NCI-H1694 treated with DMSO at 0.1 percent for 48 hours (cell line): ENCODE measurements around the gene PCBD1.

ENCODE experiments used
- DNase-seq: peaks from one replicate; lab custom pipeline; 2025; lab: John Stamatoyannopoulos, UW

The PCBD1 gene

DNA sequence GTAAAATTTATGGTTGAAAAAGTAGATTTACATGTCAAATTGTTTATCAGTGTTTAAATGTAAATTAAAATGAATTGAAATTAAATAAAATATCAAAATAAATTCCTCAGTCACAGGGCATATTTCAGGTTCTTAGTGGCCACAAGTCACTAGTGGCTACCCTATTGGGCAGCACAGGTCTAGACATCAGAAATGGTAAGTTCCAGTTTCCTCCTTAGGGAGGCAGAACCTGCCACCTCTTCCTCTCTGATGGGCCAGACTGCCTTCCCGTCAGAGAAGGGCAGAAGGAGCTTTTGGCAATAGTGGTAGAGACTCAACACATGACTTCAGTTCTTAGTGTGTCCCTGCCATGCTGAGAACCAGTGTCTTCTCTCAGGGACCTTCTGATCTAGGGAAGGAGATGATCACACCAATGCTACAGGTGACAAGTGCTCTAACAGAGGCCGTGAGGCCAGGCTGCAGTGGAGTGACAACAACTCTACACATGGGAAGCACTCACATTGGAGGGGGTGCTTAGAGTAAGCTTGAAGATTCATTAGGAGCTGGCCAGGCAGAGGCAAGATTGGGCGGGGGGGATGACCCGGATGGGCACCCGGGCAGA, 14.4 kb upstream of the PCBD1 start:
- no peak for DNase-seq

DNA sequence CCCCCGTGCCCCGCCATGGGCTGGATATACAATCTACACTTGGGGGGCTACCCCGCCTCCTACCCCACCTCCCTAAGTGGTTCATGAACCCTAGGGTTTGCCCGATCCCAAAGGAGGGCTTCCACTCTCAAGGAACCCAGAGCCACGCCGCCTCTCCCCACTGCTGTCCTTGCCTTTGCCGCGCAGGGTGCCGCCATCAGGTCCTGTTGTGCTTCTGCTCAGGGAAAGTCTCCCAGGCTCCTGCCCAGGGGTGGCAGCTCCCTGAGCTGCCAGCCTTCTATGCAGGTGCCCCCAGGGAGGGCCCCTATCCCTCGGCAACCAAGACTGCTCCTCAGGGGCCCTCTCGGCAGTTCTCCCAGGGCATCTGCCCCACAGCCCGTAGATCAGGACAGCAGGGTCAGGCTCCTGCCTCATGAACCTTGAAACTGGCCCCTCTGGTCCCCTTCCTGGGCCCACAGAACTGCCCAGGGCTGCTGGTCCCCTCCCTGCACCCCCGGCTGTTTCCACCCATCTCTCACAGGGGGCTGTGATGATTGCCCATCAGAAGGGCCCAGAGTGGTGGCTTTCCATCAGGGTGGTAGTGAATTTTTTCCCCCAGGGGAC, 13.0 kb upstream of the PCBD1 start:
- no peak for DNase-seq

DNA sequence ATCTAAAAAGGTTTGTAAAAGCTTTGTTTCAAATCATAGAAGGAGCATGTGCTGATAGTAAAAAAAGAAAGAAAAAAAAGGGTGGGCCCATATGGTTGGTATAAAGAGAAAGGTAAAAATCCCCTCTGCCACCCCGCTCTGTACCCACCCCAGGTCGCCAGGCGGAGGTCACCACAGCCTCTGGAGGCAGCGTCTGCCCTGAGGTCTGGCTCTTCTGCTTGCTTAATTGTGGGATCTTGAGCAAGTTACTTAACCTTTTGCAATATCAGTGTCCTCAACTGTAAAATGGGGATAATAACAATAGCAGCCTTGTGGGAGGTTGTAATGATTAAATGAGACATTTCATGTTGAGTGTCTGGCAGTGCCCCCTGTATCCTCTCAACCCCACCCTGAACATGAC, 10.7 kb upstream of the PCBD1 start:
- no peak for DNase-seq

DNA sequence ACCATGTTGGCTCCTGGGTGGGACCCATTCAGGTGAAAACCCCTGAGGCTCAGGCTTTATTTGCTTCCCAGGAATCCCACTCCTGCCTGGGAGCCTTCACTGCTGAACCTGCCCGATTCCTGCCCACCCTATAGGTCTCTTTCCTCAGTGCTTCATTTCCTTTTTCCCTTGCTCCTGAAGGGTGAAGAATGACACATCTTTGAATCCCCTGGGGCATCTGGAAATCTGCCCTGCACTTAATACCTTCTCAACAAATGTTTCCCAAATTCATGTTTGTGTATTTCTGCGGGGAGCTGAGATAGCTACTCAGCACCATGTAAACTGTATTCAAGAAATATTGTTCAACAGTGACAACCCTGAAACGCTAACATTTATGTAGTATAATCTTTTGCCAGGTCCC, 10.3 kb upstream of the PCBD1 start:
- no peak for DNase-seq

DNA sequence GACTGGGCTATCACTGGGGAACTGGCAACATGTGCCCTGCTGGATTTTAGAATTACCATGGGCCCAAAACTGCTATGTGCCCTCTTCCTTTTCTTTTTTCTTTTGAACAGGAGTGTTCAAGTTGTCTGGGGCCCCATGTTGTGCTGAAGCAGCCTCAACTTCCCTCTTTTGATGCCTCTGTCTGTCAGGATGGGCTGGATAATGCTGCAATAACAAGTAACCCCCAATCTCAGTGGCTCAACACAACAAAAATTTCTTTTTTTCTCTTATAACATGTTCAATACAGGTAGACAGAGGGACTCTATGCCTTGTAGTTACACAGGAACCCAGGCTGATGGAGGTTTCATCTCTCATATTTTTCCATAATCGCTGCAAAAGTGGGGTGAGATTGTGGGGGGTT, 8.2 kb upstream of the PCBD1 start:
- no peak for DNase-seq

DNA sequence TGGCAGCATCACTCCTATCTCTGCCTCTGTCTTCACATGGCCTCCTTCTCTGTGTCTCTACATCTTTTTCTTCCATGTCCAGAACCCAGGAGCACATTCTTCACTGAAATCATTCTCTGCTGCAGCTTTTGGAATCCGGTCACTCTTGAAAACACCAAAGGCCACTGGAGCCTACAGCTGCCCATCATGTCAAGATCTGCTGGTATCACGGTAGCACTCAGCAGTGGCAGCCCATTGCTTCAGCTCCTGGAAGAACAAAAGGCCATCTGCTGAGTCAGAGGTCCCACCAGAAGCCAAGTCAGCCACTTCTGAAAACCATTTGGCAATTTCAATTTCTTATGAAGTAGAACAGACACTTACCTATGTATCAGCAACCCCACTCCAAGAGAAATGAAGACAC, 6.1 kb upstream of the PCBD1 start:
- DNase-seq, result no peak

DNA sequence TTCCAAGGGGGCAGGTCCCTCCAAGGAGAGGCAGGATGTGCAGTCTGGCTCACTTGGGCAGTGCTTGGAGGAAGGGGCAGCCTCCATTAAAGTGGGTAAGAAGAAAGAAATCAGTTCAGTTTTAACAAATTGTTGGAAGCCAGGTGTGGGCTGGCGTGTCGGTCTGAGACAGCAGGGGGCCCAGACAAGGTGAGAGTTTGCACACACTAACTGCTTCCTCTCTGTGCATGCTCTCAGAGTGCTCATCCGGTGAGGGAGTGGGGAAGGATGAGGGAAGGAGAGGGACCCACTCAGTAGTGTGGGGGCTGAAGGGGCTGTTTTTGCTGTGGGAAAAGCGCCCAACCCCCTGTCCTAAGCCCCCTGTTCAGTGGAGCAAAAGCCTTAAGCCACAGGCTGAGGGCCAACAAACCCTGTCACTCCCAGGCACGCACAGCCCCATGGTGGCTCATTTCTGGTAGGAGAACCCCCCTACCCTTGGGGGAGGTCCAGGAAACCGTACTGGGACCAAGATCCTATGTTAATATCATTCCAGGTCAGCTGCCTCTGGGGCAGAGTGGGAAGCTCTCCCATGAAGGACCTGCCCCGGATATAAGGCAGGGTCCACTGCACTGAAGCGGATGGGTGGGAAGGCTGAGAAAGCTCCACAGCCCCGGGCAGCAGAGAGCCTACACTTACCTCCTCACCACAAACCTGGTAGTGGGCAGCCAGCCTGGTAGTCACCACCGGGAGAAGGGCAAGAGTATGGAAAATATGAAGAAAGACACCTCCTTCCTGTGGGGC, 5.1 kb upstream of the PCBD1 start:
- no peak for DNase-seq

DNA sequence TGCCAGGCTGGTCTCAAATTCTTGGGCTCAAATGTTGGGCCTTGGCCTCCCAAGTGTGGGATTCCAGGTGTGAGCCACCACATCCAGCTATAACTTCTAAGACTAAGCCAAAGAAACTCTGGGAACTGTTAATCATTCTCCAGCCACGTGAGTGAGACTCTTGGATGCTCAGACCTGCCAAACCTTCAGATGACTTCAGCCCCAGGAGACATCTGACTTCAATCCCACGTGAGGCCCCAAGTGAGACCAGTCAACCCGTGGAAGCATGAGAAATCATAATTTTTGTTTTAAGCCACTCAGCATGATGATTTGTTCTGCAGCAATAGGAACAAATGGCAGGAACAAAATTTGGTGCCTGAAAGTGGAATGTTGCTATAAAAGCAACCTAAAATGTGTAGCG, 4.3 kb upstream of the PCBD1 start:
- no peak for DNase-seq

DNA sequence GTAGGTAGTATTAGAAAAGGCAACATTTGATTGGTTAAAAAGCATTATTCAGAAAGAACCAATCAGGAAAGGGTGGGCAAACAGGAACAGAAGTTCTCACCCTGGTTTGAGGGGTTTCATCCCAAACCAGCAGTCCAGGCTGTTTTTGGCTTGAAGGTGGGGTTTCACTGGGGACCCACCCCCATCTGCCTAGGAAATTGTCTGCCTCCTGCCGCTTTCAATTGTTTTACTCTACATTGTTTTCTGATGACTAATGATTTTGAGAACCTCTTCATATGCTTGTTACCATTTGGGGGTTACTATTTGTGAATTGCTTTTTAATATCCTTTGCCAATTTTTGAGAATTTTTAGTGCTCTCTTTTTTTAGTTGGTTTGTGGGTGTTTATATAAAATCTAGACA, 3.3 kb upstream of the PCBD1 start:
- no peak for DNase-seq

DNA sequence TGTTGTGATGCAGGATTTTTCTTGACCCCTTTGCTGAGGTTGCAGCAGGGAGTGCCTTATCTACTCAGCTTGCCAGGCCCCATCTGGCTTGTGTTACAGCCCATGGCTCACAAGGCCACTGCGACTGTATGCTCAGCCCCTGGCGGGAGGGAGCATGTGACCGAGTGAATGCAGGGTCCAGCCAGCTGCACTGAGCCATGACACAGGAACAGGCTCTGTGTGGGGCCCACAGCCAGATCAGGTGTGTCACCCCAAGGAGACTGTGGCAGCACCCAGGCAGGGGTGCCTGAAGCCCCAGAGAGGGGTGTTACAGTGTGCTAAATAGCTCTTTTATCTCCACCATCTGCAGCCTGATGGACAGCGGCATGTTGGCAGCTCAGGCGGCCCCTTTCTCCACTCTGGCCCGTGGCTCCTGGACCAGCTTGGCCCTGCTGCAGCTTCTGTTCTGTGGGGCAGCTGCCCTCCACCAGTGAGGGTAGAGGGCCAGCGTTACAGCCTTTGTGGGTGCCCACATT, 2.6 kb upstream of the PCBD1 start:
- DNase-seq, result no peak

DNA sequence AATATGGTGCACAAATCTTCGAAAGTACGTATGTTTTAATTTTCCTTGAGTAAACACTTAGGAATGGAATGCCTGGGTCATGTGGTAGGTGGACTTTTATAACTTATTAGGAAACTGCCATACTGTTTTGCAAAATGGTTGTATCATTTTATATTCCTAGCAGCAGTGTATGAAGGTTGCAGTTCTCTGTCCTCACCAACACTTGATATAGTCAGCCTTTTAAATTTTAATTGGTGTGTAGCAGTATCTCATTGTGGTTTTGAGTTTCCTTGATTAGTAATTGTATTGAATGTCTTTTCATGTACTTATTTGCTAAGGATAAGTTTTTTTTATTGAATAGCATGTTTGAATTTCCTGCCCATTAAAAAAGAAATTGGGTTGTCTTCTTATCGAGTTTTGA, 926 bp upstream of the PCBD1 start:
- DNase-seq, result no peak

DNA sequence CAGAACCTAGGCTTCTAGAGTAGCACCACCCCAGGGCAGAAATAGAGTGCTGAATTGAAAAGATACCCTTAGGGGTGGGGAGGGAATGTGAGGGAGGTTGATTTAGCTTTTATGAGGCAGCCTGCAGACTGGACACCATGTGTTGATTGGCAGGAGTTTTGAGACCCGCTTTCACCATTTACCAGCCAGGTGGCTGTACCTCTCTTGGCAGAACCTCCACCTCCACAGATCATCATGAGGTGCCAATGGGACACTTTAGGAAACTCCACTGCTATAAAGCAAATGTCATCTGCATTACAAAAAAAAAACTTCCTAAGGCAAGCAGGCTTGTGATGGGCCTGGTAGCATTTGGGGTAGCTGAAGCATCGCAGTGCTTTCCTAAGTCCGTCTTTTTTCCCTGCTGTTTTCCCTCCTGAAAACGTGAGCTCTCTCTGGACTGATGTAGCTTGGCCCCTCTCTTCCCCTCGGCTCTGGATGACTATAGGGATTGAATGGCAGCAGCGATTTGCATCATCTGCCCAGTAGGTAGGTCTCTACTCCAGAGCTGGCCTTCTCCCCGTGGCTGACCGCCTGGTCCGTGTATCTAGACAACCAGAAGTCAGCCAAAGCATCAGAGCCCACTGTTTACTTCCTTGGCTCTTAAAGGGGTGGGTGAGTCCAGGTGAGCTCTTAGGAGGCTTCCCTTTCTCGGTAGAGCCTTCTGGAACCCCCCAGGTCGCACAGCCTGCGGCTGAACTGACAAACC, 1.3 kb downstream of the PCBD1 start:
- DNase-seq, result no peak

DNA sequence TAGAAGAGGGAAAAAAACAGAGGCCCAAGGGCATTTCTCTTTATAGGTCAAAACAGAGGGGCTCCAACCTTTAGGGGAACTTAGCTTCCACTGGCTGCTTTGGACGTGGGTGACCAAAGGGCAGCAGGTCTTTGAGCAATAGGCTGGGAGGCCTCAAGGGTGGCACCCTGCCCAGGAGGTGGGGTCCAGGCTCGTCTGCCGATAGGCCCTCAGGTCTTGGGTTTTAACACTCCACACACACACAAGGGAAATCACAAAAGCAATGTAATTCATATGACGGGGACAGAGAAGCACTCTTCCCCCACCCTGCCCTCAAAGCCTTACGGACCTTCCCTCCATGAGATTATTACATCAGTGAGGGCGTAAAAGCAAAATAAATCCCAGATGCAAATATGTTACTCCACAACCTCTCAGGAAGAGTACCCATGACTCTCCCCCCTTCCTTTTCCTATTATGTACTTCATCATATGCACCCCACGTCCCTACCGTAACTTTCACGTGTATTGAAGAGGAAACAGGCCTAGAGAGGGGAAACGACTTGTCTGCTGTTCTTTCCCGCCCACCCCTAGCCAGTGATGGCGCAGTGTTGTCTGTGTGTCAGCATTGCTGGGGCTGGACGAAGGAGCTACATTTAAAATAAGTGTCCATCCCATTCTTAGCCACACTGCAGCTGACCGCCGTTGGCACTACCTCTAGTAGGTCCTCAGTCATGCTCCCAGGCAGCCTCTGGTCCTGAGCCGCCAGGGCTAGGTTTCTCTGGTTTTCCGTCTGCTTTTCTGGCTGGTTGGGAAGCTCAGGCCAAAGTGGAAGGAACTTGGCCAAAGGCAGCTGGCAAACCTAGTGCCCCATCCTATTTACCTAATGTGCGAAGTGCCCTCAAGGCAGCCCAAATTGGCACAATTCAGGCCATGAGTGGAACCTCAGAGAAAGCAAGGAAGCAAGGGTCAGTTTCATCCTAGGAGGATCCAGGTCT, 2.1 kb downstream of the PCBD1 start:
- DNase-seq, result no peak

DNA sequence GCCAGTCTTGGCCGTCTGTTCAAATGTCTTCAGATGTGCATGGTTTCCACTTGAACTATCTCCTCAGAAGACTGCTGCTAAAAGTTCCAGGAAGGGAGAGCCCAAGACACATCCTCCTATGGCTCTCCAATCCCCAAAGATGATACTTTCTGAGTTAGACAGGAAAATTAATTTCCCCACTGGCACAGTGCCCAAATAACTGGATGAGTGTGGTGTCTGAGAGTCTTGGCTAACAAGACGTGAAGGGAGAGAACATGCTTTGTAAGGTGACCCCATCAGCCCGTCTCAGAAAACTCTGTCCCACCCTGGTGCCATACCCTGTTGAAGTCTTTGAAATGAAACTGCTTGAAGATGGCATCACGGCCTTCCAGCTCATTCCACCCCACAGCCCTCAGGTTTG, 2.9 kb downstream of the PCBD1 start:
- no peak for DNase-seq

DNA sequence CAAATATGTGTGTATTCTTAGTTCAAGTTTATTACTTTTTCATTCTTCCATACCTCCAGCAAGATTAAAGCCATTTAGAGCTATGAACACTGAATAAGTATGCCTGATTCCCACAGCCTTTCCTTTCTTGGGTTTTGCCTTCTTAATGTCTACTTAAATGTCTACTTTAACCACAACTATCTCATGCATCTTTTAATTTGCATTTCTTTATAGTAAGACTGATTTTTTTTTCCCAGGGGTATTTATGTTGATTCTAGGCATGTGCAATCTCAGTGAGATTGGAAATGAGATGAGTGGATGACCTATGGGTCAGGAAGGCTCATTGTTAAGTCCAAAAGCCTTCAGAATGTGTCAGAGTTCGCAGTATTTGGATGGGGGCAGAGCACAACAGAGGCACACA, 3.6 kb downstream of the PCBD1 start:
- no peak for DNase-seq

DNA sequence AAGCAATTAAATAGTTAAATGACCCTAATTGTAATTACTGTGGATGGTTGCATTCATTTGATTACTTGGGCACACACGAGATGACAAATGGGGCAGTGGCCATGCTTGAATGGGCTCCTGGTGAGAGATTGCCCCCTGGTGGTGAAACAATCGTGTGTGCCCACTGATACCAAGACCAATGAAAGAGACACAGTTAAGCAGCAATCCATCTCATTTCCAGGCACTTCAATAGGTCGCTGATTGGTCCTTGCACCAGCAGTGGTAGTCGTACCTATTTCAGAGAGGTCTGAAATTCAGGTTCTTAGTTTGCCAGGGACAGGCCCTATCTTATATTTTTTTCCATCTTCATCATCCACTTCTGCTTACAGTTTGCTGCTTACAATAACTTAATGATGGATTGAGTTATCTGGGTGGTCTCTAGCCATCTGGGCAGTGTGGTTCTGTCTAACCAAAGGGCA, 8.3 kb downstream of the PCBD1 start:
- DNase-seq, result peak; percentile 69

DNA sequence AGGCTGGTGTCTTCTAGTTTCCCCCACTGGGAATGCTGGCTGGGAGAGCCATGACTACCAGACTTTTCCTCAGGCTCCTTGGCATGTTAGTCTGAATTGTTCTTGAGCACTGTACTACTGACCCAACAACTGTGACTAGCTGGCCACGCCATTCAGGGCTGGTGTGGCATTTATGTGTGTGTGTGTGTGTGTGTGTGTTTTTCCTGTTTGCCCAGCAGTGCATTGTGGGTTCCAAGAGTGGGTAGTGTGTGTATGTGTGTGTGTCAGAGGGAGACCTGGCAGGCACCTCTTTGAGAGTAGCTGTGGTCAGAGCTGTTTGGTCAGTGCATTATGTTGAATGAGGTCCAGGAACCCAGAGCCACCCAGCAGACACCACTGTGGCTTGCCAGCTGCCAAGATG, 9.2 kb downstream of the PCBD1 start:
- no peak for DNase-seq

DNA sequence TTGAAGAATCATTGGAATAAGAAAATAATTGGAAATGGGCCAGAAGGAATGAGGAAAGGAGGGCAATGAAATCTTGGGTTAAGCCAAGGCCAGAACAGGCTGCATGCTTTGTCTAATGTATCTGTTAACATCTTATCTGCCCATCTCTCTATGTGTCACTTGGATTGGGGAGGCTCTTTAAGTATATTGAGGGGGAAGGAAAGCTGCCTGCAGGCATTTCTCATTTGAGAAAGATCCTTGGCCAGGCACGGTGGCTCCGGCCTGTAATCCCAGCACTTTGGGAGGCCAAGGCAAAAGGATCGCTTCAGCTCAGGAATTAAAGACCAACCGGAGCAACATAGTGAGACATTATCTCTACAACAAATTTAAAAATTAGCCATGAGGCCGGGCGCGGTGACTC, 14.3 kb downstream of the PCBD1 start:
- DNase-seq, result no peak

DNA sequence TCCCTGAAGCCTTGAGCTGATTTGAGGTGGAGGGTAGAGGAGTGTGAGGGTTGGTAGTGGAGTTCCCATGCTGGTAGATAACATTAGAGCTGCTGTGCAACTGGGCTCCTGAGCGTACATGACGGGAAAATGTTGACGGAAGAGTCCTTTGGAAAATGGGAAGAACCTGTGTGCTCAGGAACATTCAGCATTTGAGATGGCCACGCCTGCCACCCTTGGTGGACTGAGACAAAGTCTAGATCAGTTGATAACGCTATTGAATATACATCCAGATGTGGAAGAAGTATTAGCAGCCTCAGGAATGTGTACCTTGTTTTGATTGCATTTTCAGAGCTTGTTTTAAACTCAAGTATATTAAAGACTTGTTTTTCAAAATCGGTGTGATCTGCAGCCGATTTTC, 16.1 kb downstream of the PCBD1 start:
- no peak for DNase-seq

DNA sequence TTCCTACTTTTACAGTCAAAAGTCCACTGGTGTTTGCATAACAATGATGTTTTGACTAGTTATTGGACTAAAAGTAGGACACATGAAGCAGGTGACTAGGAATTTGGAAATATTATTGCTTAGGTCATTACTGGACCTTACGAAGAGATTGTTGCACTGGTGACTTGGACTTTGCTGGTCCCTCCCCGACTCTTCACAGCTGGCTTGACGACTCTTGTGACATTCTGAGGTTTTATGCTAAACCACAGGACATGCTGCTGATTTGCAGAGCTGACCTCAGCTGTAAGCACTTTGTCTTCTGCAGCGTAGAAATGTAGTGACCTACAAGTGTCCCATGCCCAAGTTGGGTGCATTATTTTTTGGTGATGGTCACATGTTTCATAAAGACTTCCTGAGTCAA, 21.9 kb downstream of the PCBD1 start:
- DNase-seq, result no peak

DNA sequence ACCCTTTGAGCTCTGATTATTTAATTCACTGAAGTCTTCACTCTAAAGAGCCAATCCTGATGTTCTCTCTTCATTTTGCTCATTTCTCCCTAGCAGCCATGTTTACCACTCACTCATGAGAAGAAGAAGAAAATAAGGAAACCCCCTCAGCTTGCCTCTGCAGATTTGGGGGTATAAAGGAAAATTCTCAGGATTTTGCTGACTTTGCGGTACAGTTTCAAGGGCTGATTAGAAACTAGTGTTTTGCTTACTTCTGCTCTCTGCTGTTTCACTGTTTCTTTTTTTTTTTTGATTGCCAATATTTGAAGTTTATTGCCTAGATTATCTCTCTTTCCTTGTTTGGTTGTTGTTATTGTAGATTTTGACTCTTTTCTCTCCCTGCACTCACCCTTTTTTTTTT, 23.4 kb downstream of the PCBD1 start:
- DNase-seq, result no peak
